A549 (cell line): ENCODE data around the gene THADA. TPM values are rescaled to one million over a fixed set of nuclear protein-coding genes. Genes with fewer than 3 reads are reported as not detected.
A peak's percentile ranks its signal among the peaks of the same experiment; 100 is the strongest.

Experiments used
- ATAC-seq, 2 experiments: fragments of 200-7000 bp in 1 of 2; fragments of >200 bp in 1 of 2; cut with Nextera tagmentation in 1 of 2; cut with Tn5 transposase in 1 of 2; 3 replicates each; pipeline versions ENCODE4 v1.8.0 to v1.9.1; 2018 to 2020; ENCODE audit warnings: mild to moderate bottlenecking in 1 of 2, moderate library complexity in 1 of 2
- CTCF ChIA-PET: fragments of 300-600 bp; sonication (Branson Sonifier 250); formaldehyde crosslinking; extraction: SDS; loops from one replicate; lab custom pipeline; 2021; ENCODE audit warnings: antibody characterized with exemption, inconsistent platforms; lab: Yijun Ruan, JAX
- POLR2A ChIA-PET: fragments of 350-600 bp; formaldehyde crosslinking; extraction: SDS; loops from one replicate; lab custom pipeline; 2021; ENCODE audit warnings: antibody characterized with exemption, inconsistent platforms; lab: Yijun Ruan, JAX
- DNase-seq, 2 experiments: peaks; one replicate each; pipeline versions ENCODE4 v3.0.0 to v3.0.0-alpha.2; 2011 to 2016; ENCODE audit warnings: low read depth in 1 of 2, low spot score in 1 of 2
- FAIRE-seq: peaks from 2 replicates; lab custom pipeline; 2011; peaks lifted over from hg19 to GRCh38; lab: Jason Lieb, UNC
- H3K27ac ChIP-seq, 2 experiments: fragments of >200 bp; sonication (Bioruptor Twin); formaldehyde crosslinking; 3 replicates each; pipeline ENCODE4 v1.5.1; 2016 to 2017
- H3K4me1 ChIP-seq: fragments of >200 bp; sonication (Bioruptor Twin); formaldehyde crosslinking; 3 replicates; pipeline ENCODE4 v1.6.1; 2016
- H3K4me2 ChIP-seq: fragments of >200 bp; sonication (Bioruptor Twin); formaldehyde crosslinking; 3 replicates; pipeline ENCODE4 v1.6.1; 2016
- H3K4me3 ChIP-seq: fragments of >200 bp; sonication (Bioruptor Twin); formaldehyde crosslinking; 3 replicates; pipeline ENCODE4 v1.5.1; 2016
- H3K9me3 ChIP-seq: fragments of >200 bp; sonication (Bioruptor Twin); formaldehyde crosslinking; 3 replicates; pipeline ENCODE4 v1.6.1; 2016
- ATOH8 ChIP-seq: fragments of 250-450 bp; sonication (Bioruptor Pico); IDR thresholded peaks from 2 replicates; pipeline ENCODE4 v1.5.0; 2020; ENCODE audit warnings: low read depth, mild to moderate bottlenecking, moderate library complexity
- CBX8 ChIP-seq: fragments of 200-600 bp; sonication (generic); IDR thresholded peaks from 2 replicates; pipeline ENCODE4 v1.6.1; 2016
- CEBPB ChIP-seq, 2 experiments: fragments of >200 bp in 1 of 2; sonication (Bioruptor Twin) in 1 of 2; formaldehyde crosslinking in 1 of 2; IDR thresholded peaks; 2 replicates each; pipeline ENCODE4 v1.6.1; 2012 to 2016
- CHD2 ChIP-seq: fragments of 150-350 bp; IDR thresholded peaks from 2 replicates; pipeline ENCODE4 v1.6.1; 2014; ENCODE audit warnings: low read length; ENCODE audit not compliant: partially characterized antibody
- CTCF ChIP-seq: fragments of >200 bp; sonication (Bioruptor Twin); formaldehyde crosslinking; IDR thresholded peaks from 3 replicates; pipeline ENCODE4 v1.5.1; 2016
- EHF ChIP-seq: fragments of 250-450 bp; sonication (Bioruptor Pico); IDR thresholded peaks from 2 replicates; pipeline ENCODE4 v1.5.0; 2020; ENCODE audit warnings: mild to moderate bottlenecking
- EHMT2 ChIP-seq: fragments of 200-600 bp; sonication (generic); IDR thresholded peaks from 2 replicates; pipeline ENCODE4 v1.6.1; 2016; ENCODE audit warnings: antibody characterized with exemption, low read depth, mild to moderate bottlenecking, moderate library complexity
- EP300 ChIP-seq, 2 experiments: fragments of >200 bp; sonication (Bioruptor Twin); formaldehyde crosslinking; IDR thresholded peaks; 2 replicates in 1 of 2; 3 replicates in 1 of 2; pipeline ENCODE4 v1.6.1; 2016 to 2017
- ESRRA ChIP-seq: fragments of 150-350 bp; IDR thresholded peaks from 2 replicates; pipeline ENCODE4 v1.6.1; 2014; ENCODE audit warnings: mild to moderate bottlenecking, low read length, borderline replicate concordance
- FOSB ChIP-seq: fragments of 250-450 bp; sonication (Bioruptor Pico); IDR thresholded peaks from 2 replicates; pipeline ENCODE4 v1.5.0; 2020; ENCODE audit warnings: mild to moderate bottlenecking, moderate library complexity
- FOSL2 ChIP-seq, 2 experiments: fragments of 450-650 bp in 1 of 2; fragments of >200 bp in 1 of 2; sonication (Bioruptor Twin) in 1 of 2; formaldehyde crosslinking; IDR thresholded peaks; 2 replicates each; pipeline versions ENCODE4 v1.5.0 to v1.6.1; 2016 to 2020; ENCODE audit warnings: mild to moderate bottlenecking in 1 of 2, moderate library complexity in 1 of 2
- FOXS1 ChIP-seq: fragments of 250-450 bp; sonication (Bioruptor Pico); IDR thresholded peaks from 2 replicates; pipeline ENCODE4 v1.5.0; 2020; ENCODE audit warnings: mild to moderate bottlenecking, moderate library complexity
- HDAC2 ChIP-seq: fragments of 200-600 bp; sonication (generic); IDR thresholded peaks from 2 replicates; pipeline ENCODE4 v1.6.1; 2016
- HEYL ChIP-seq: fragments of 250-450 bp; sonication (Bioruptor Pico); IDR thresholded peaks from 2 replicates; pipeline ENCODE4 v1.8.0; 2021; ENCODE audit warnings: mild to moderate bottlenecking, moderate library complexity
- HMGXB4 ChIP-seq: fragments of 250-450 bp; sonication (Bioruptor Pico); IDR thresholded peaks from 2 replicates; pipeline ENCODE4 v1.5.0; 2021; ENCODE audit warnings: mild to moderate bottlenecking, moderate library complexity, borderline replicate concordance
- HOXB5 ChIP-seq: fragments of 250-450 bp; sonication (Bioruptor Pico); IDR thresholded peaks from 2 replicates; pipeline ENCODE4 v1.5.0; 2020; ENCODE audit warnings: mild to moderate bottlenecking, moderate library complexity
- KDM1A ChIP-seq: fragments of 200-600 bp; sonication (generic); IDR thresholded peaks from 2 replicates; pipeline ENCODE4 v1.6.1; 2016; ENCODE audit warnings: low read depth, mild to moderate bottlenecking
- KDM5A ChIP-seq: fragments of 200-600 bp; sonication (generic); IDR thresholded peaks from 2 replicates; pipeline ENCODE4 v1.6.1; 2016; ENCODE audit warnings: antibody characterized with exemption, mild to moderate bottlenecking
- MAZ ChIP-seq: fragments of 150-350 bp; IDR thresholded peaks from 2 replicates; pipeline ENCODE4 v1.6.1; 2014; ENCODE audit warnings: antibody characterized with exemption, low read depth, low read length, borderline replicate concordance
- MYC ChIP-seq: IDR thresholded peaks from 2 replicates; pipeline ENCODE4 v1.6.1; 2012; ENCODE audit warnings: mild to moderate bottlenecking, inconsistent platforms, low read length, improper control_type of control experiment, borderline replicate concordance
- NFE2L2 ChIP-seq: fragments of 150-350 bp; conservative IDR thresholded peaks from 2 replicates; pipeline ENCODE4 v1.6.1; 2014; ENCODE audit warnings: low read length
- POLR2A ChIP-seq: IDR thresholded peaks from 2 replicates; pipeline ENCODE4 v1.6.1; 2012; ENCODE audit warnings: mild to moderate bottlenecking, low read length
- POLR2AphosphoS2 ChIP-seq: conservative IDR thresholded peaks from 2 replicates; pipeline ENCODE4 v1.6.1; 2012; ENCODE audit warnings: low read length, improper control_type of control experiment, inconsistent platforms
- RAD21 ChIP-seq, 2 experiments: fragments of >200 bp in 1 of 2; sonication (Bioruptor Twin) in 1 of 2; formaldehyde crosslinking in 1 of 2; IDR thresholded peaks in 1 of 2; conservative IDR thresholded peaks in 1 of 2; 2 replicates in 1 of 2; 3 replicates in 1 of 2; pipeline ENCODE4 v1.6.1; 2012 to 2018; ENCODE audit warnings: inconsistent platforms in 1 of 2
- RFX5 ChIP-seq: fragments of 450-650 bp; IDR thresholded peaks from 2 replicates; pipeline ENCODE4 v1.7.1; 2014; ENCODE audit warnings: antibody characterized with exemption, mild to moderate bottlenecking, moderate library complexity
- SMC3 ChIP-seq: fragments of >200 bp; sonication (Bioruptor Twin); formaldehyde crosslinking; IDR thresholded peaks from 3 replicates; pipeline ENCODE4 v1.6.1; 2018; ENCODE audit warnings: inconsistent platforms
- TFCP2L1 ChIP-seq: fragments of 250-450 bp; sonication (Bioruptor Pico); IDR thresholded peaks from 2 replicates; pipeline ENCODE4 v1.5.0; 2021; ENCODE audit warnings: mild to moderate bottlenecking
- TP53 ChIP-seq: fragments of 250-450 bp; sonication (Bioruptor Pico); IDR thresholded peaks from 2 replicates; pipeline ENCODE4 v1.5.0; 2021; ENCODE audit warnings: mild to moderate bottlenecking, moderate library complexity
- ZC3H11A ChIP-seq: fragments of 450-650 bp; IDR thresholded peaks from 2 replicates; pipeline ENCODE4 v1.6.1; 2014; ENCODE audit warnings: antibody characterized with exemption, mild to moderate bottlenecking
- ZFP36 ChIP-seq: fragments of 450-650 bp; IDR thresholded peaks from 2 replicates; pipeline ENCODE4 v1.6.1; 2014; ENCODE audit warnings: borderline replicate concordance; ENCODE audit not compliant: partially characterized antibody
- WGBS: methylation state at CpG from one replicate; pipeline ENCODE4 v1.1.6; 2017; ENCODE audit errors: missing lambda C conversion rate; 5-methylcytosine and 5-hydroxymethylcytosine counted together
- polyA plus RNA-seq, 4 experiments: library from polyadenylated mRNA; depleted of rRNA in 3 of 4; stranded (reverse); fragments of >200 nt; fragmentation: RNase III in 1 of 4; extraction: RNeasy Plus Mini Kit Qiagen cat#74134 plus additional on column Dnase treatment in 1 of 4; gene quantifications; 2 replicates in 3 of 4; 3 replicates in 1 of 4; pipeline ENCODE4 v1.2.3, GENCODE V29; 2011 to 2017

Gene THADA
- polyA plus RNA-seq, 2 of the 4 experiments (the other 2 are of a cell fraction), result 21.8 to 37.9 TPM

- no peaks in the 10 kb centered on the region for H3K4me1 ChIP-seq
- WGBS, result 93% methylated on average over 2 of the region's 2 CpGs
- H3K4me3 ChIP-seq, result no peak overlapping the region
- FAIRE-seq (no peak), ATAC-seq (no peak), DNase-seq (no peak)
- no peaks in the 10 kb centered on the region for H3K9me3 ChIP-seq
- no peak for TF ChIP-seq HEYL (CRISPR knock-in tag)
- no peak for TF ChIP-seq EHMT2
- no peak for TF ChIP-seq RFX5
- TF ChIP-seq MAZ, result no peak
- TF ChIP-seq RAD21 (conservative IDR thresholded peaks at IDR 0.05 in 1 of 2, IDR thresholded peaks at IDR 0.05 in 1 of 2), result no peak
- TF ChIP-seq HOXB5 (CRISPR knock-in tag), result no peak
- no peak for TF ChIP-seq FOXS1 (CRISPR knock-in tag)
- no peak for TF ChIP-seq ZFP36
- TF ChIP-seq KDM1A, result no peak
- no peak for TF ChIP-seq EHF (CRISPR knock-in tag)
- no peak for TF ChIP-seq CEBPB (IDR thresholded peaks at IDR 0.05)
- no peak for TF ChIP-seq SMC3
- TF ChIP-seq NFE2L2, result no peak
- no peak for TF ChIP-seq MYC
- no peak for TF ChIP-seq TFCP2L1 (CRISPR knock-in tag)
- 0 out of 6 replicates have a peak overlapping the region, but pooled peaks of 1 of the 2 experiments have one; percentile 2 for H3K27ac ChIP-seq
- ChIA-PET CTCF (no interaction called here), POLR2A (no interaction called here)
- no peak overlapping the region for H3K4me2 ChIP-seq
These were observed 345.8 kb downstream of the THADA start for GRCh38 chr2:43250015-43250414.

GRCh38 chr2:43248621-43249020 is 347.2 kb downstream of the THADA start:
- DNase-seq (no peak), FAIRE-seq (no peak), ATAC-seq (no peak; a peak in 1 of 6 replicates)
- TF ChIP-seq POLR2A (no peak), CHD2 (no peak), CBX8 (no peak), CTCF (no peak), KDM5A (no peak), ZC3H11A (no peak), ZFP36 (no peak), FOSL2 (IDR thresholded peaks at IDR 0.05) (no peak), FOSL2 (CRISPR knock-in tag; IDR thresholded peaks at IDR 0.05) (no peak), EP300 (IDR thresholded peaks at IDR 0.05) (no peak), ATOH8 (no peak), POLR2AphosphoS2 (no peak), KDM1A (no peak), FOSB (CRISPR knock-in tag) (no peak), TP53 (CRISPR knock-in tag) (no peak), HDAC2 (no peak), EHF (CRISPR knock-in tag) (no peak), SMC3 (no peak), ESRRA (no peak), HMGXB4 (CRISPR knock-in tag) (no peak), EHMT2 (no peak)
- CTCF ChIA-PET, result interaction anchor here (0.7 to 1.2 kb wide), 3 partner anchors 22 to 246 kb away, joined by 3 read pairs; partner anchors contain the start of gene ZFP36L2
- Histone ChIP-seq H3K4me2 (no peak overlapping the region), H3K4me3 (no peak overlapping the region), H3K4me1 (no peaks in the 10 kb centered on the region), H3K9me3 (no peaks in the 10 kb centered on the region), H3K27ac (no peak overlapping the region)
- WGBS, result 79% methylated on average over 7 of the region's 7 CpGs
- POLR2A ChIA-PET, result no interaction called here
